GM18861 (cell line): Measurements from ENCODE around the gene KPNA3.

ENCODE experiments used
- ATAC-seq: cut with Tn5 transposase; IDR thresholded peaks from one replicate; pipeline ENCODE4 v1.9.1; 2021; ENCODE audit not compliant: unreplicated experiment

KPNA3 gene

DNA sequence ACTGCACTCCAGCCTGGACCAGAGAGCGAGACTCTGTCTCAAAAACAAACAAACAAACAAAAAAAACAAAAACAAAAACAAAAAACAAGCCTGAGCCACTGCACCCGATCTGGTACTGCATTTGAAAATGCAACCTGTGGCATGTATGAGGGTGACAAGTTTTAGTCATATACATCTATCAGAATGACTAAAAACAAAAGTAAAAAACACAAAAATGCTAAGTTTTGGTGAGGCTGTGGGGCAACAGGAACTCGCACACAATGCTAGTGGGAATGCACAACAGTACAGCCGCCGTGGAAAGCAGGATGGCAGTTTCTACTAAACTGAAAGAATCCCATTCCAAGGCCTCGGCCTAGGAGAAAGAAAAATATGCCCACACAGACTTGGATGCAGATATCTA is 109.0 kb downstream of the KPNA3 start:
- ATAC-seq: peak; percentile 66

DNA sequence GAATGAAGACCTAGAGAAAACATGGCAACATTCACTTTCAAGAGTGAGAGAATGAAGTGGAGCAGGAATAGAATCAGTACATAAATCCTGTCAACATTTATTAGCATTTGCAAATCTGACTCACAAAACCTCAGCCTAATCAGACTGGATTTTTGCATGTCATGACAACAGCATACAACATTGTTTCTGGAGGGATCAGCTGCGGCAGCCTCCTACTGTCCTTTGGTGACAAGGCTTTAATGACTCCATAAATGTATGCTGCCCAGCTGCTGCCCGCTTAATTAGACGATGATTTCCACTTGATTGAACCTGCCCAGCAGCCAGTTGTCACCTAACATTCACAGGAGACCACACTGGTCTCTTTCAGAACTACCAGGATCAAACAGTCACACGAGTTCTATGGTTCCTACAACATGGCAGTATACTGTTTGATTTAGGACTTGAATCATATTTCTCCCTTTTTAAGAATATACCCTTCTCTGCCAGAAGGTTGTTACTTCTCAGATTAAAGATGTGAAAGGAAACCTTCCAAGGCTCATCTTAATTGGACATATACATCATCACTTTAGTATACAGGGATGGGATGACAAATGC is 110.5 kb downstream of the KPNA3 start:
- no peak for ATAC-seq

GRCh38 chr13:49679246-49679645 is 113.2 kb downstream of the KPNA3 start:
- peak; percentile 50 for ATAC-seq

GRCh38 chr13:49678191-49678914 is 114.1 kb downstream of the KPNA3 start:
- ATAC-seq: no peak

DNA sequence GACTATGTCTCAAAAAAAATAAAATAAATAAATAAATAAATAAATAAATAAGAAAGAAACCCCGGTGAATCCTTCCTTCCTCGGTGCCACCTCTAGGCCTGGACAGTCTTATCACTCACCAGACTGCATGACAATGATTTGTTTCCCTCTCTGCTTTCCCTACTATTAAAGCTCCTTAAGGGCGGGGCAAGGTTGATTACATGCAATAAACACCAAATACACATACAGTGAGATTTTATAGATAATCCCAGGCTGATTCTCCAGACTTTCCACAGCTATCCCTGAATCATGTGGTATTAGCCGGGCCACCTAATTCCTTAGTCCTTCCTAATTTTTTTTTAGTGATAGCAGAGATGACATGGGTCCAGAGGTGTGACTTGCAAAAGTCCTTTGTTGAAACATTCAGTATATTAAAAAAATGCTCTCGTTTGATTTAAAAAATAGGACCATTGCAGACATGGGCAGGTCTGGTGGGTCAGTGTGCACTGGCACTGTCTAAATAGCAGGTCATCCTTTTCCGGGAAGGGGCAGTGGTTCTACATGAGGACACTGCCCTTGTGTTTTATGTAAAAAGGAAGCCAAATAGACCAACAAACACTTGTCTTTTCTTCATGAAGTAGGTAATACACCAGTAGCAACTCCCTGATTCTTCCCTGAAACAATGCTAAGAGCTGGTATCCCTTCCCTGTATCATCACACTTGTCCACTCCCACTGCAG is 115.7 kb downstream of the KPNA3 start:
- ATAC-seq: no peak

GRCh38 chr13:49670828-49671227 is 121.7 kb downstream of the KPNA3 start:
- ATAC-seq: no peak

GRCh38 chr13:49669735-49670309 is 122.7 kb downstream of the KPNA3 start:
- ATAC-seq: no peak

- no peak for ATAC-seq
Observed at GRCh38 chr13:49667773-49668172, 124.7 kb downstream of the KPNA3 start.

DNA sequence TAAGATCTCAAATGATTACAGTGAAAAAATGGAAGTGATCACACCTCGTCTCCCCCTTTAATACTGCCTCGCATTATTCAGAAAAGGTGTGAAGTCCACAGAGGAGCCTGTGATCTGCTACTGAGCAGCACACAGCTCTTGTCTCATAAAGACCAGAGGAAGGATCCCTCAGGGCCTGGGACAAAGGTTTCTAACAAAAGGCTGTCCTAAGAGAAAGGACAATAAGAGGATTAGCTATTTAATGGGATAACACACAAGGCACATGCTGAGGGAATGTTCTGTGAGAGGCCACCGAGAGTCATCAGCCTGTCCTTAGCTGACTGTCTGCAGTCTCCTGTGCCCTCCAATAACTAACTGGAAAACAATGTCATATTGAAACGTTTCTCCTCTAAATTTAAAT is 127.9 kb downstream of the KPNA3 start:
- no peak for ATAC-seq

DNA sequence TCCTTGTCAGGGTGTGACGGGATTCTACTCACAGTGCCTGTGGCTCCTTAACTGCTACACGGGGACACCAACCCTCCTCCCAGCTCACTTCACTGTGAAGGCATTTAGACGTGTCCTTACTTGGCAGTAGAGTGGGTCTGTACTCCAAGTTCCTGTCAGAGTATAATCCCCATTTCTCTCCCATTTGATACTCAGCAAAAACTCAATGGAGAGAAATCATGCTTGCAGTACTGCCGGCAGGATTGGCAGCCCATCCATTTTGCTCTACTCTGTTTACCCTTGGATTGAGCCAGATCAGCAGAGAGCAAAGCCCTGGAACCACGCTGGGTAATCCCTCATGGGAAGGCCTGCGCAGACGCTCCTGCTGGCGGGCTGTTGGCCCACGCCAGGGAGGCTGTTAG is 135.2 kb downstream of the KPNA3 start:
- no peak for ATAC-seq

GRCh38 chr13:49655906-49656305 is 136.6 kb downstream of the KPNA3 start:
- no peak for ATAC-seq

- ATAC-seq: no peak
Observed at GRCh38 chr13:49654011-49654410, 138.5 kb downstream of the KPNA3 start.

GRCh38 chr13:49653478-49653877 is 139.0 kb downstream of the KPNA3 start:
- no peak for ATAC-seq

GRCh38 chr13:49652355-49653305 is 139.9 kb downstream of the KPNA3 start:
- ATAC-seq: no peak

GRCh38 chr13:49651570-49652354 is 140.7 kb downstream of the KPNA3 start:
- no peak for ATAC-seq

GRCh38 chr13:49649963-49650312 is 142.5 kb downstream of the KPNA3 start:
- ATAC-seq: no peak
